Daoy (cell line): ENCODE results near the gene NPRL2. TPM values are rescaled to one million over a fixed set of nuclear protein-coding genes. Genes with fewer than 3 reads are reported as not detected.

Source experiments
- DNase-seq: peaks from one replicate; pipeline ENCODE4 v3.0.0-alpha.2; 2015; ENCODE audit warnings: low read depth
- total RNA-seq: library from RNA; depleted of rRNA; stranded (reverse); fragments of >200 nt; shearing (Covaris generic); gene quantifications from 2 replicates; pipeline ENCODE4 v1.2.3, GENCODE V29; 2014; rRNA removed

The NPRL2 gene
- total RNA-seq, result 14.7 and 20.6 TPM in 2 replicates

DNA sequence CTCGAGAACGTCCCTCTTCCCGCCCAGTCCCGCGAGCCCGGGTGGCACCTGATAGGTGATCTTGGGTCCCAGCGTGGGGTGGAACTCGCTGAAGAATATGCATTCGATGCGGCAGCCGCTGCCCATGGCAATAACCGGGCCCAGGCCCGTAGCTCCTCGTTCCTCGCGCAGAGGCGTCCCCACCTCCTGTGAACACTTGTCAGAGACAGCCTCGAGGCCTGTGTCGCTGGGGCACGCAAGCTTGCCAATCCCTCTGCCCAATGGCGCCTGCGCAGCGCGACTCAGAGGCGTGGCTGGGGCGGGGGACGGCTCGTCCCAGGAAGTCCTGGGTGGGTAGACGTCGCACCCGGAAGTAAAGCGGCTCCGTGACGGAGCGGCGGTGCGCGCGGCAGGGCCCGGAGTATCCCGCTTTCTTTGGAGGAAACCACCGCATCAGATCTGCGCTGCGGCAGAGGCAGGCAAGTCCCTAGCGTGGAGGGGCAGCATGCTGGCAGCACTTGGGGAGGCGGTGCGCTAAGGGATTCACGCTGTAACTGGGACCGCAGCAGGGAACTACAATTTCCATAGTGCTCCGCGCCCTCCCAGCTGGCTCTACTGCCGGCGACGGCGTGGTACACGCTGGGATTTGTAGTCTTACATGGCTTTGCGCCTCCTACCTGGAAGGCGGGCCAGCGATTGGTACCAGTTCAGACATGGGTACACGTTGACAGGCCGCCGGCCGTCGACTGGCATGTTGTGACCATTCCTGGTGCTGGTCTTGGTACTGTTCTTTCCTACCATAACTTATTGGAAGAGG is at the start of gene NPRL2, which contains the start of gene CYB561D2:
Gene NPRL2, minus strand, starts transcription at position 249 of the 796 bp plus-strand sequence. Its CDS starts 123 bp downstream, at position 126.
Gene CYB561D2, plus strand, starts transcription at position 336 of the 796 bp plus-strand sequence. CDS start 572 bp downstream, outside the sequence.
- peak; percentile 96 for DNase-seq

DNA sequence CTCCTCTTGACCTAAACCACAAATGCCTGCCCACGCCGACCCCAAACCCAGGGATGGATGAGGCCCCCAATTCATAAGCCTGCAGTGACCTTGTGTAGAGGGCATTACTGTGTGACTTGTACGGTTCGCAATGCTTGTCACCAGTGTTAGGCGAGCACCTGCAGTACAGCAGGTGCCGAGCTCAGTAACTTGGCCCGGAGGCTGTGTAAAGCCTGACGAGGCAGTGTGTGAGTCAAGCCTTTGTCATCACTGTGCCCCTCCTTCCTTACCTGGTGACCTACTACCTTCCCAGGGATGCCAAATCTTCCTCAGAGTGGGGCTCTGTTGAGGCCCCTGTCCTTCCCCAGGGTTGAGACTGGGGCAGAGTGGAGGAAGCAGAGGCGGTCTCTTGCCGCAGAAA is 45.9 kb upstream of the NPRL2 start:
- no peak for DNase-seq

DNA sequence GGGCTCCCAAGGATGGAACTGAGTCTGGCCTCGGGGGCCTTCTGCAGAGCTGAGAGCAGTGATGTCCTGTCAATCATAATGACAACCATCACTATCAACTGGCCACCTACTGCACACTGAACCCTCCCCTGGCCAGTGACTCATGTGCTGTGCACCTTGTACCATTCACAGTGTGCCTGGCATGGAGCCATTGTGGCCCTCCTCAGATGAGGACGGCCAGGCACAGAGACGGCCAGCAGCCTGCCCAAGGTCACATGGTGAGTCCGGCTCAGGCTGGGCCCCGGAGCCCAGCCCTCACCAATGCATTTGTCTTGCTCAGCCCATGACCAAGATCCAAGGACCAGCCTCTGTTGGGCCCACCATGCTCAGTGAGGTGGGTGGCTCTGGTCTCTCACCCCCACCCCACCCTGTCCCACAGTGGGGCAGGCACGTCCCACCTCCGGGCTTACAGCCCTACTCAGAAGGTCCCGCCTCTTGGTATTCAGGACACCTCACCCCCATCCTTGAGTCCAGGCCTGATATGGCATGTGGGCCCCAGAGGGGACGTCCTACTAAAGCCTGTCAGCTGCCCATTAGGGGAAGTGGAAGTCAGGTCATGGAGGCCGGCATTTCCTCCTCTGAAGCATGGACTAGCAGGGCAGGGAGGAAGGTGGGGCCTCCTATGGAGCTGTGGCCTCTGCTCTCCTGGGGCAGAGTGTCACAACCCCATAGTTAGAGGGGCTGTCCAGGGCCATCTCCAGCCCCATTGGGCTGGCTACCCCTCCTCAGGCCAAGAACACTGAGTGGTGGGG is 44.7 kb upstream of the NPRL2 start:
- DNase-seq, result no peak

DNA sequence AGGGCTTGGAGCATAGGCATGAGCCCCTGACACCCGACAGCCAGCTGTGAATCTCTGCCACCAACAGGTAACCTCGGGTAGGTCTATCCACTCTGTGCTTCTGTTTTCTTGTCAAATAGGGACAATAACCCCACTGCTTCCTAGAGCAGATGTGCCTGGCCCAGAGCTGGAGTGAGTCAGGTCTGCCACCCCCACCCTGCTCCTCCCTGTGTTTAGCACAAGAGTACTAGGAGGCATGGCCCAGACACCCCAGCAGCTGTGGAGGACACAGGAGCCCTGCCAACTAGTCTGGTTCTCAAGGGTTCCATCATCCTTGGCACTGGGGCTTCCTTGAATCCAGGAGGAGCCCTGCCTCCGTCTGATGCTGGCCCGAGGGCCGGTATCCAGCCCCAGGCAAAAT is 42.5 kb upstream of the NPRL2 start:
- DNase-seq, result no peak

DNA sequence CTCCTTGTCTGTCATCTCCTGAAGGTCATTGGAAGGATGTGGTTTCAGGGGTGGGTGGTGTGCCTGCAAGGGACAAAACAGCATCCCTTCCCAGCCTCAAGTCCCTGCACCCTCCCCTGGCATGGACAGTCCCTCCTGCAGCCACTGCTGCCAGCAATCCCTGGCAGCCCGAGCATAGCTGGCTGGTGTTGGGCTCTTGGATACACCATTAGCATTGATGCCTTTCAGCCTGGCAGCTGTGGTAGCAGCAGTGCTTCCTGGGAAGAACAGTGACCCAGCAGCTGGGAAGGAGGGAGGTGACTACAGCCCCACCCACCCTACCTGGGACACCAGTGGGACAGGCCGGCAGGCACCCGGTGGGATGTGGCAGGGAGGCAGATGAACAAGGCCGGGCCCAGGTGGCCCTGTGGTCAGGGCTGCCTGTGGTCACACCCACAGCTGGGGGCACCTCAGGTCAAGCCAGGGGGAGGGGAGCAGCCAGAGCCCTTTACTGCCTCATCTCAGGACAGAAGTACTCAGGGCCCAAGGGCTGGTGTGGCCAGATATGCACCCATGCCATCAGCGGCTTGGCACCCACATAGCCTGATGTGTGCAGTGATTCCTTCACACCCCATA is 41.6 kb upstream of the NPRL2 start:
- no peak for DNase-seq

DNA sequence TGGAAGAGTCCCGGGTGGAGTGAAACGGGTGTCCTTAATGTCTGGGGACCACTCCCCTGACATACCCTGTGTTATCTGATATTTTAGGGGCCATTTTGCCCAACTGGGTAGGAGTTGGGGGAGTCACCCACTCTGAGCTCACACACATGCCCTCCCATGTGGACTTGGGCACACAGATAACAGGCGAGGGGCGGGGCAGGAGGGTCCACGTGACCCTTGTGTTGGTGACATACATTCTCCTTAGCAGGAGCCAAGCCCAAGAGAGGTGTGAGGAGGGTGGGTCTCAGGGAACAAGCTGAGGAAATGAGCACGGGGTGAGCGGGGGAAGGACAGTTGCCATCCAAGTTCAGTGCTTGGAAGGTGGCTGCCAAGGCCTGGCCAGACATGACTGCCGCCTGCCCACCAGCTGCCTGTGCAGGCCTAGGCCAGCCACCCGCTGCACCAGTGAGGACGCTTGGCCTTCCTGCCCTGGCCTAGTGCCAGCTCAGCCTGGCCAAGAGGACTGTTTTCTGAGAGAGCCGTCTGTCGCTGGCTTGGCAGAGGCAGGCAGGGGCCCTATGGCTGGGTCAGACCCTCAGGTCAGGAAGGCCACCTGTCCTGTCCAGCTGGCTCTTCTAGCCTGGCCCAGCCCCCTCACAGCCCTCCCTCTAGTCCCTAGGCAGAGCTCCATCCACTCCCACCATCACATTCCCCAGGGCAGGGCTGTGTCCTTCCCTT is 40.1 kb upstream of the NPRL2 start:
- no peak for DNase-seq

DNA sequence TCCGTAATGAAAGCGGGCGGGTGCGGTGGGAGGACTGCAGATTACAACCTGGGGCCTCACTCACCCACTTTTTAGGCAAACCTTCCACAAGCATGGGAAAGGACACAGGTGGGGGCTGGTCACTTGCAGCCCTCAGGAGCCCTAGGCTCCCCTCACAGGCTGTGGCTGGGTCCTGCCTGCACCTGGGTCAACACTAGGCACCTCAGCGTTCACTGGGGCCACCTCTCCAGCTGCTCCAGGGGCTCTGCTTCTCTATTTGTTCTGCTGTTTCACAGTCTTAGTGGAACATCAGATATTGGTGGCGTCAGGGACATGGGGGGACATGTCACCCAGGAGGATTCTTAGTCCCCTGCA is 38.8 kb upstream of the NPRL2 start:
- DNase-seq, result no peak

DNA sequence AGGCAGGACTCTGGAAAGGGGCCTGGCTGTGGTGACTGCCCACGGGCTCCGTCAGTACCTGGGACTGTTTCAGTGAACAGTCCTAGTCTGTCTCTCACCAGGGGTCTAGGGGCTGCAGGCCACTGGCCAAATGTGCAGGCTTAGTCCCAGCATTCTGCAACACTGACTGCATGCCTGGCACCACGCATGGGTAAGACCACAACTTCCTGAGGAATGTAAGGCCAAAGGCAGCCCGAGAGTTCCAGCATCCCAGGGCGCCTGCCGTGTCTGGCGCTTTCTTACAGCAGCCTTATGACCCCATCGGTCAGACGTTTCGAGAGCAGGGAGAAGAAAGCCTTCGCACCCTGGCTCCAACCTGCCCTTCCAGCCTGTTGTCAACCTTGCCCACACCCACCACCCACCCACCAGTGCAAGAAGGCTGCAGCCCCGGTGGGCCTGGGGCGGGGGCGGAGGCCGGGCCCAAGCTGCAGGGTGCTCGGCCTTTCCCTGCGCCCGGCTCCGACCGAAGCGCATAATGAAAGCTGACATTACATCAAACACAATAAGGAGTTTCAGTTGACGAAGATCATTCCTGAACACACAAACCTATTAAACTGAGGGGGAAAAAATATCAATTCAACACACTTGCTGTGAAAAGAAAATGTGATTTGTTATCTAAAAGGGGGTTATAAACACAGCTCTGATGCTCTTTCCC is 38.3 kb upstream of the NPRL2 start:
- DNase-seq, result peak; percentile 22

DNA sequence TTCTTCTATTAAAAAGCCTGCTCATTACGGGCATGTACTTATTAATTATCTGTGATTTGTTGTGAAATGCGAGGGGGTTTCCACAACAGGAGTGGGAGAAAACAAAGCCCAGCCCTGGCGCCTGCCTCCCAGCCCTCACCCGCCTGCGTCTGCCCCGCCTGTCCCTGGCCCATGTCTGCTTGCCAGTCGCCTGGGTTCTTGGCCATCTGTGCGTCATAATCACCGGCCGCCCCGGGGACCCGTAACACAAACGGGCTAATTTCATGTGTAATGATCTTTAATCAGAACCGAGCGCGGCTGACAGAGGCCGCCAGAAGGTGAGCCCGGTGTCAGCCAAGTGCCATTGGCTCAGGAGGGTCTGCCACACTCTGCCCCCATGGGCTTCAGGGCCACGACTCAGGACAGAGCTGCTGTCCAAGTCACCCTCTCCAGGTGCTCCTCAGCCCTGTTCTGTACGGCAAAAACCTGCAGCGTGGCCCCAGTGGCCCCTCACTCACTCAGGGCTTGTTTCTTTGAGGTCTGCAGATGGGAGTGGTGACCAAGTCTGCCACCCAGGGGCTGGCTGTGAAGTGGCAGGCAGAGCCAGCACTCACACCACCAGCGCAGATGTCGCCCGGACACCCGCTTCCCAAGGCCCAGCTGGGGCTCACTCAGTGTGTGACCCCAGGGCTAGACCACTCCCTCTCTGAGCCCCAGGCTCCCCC is 37.6 kb upstream of the NPRL2 start:
- no peak for DNase-seq

DNA sequence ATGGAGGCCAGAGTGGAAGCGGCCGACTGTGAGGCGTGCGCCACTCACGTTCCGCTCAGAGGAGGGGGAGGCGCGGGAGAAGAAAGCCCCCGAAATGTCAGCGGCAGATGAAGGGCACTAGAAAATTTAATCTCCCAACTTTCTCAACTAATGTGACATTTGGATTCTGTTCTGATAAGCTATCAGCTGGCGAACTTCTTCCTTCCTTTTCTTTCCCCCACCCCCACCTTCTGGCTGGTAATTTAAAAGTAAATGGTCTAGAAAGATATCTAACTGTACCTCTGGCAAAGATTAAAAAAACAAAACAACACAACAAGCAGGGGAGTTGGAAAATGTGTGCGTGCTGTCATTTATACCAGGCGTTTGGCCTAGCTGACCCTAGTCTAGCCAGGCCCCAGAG is 35.2 kb upstream of the NPRL2 start:
- DNase-seq, result no peak

DNA sequence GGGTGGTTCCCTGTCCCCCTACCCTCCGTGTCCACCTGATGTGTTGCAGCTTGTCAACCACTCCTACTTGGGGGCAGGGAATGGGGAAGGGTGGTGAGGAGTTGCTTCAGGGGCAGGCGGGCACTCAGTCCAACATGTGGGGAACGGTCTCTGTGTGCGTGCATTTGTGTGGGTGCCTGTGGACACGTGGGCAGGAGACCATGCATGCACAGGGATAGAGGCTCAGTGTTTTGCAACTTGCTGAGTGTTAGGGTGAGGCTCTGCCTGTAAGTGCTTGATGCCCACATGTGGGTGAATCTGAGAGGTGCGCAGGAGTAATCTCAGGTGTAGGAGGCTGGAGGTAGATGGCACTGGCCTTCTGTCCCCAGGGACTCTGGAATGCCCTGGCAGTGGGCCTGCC is 33.2 kb upstream of the NPRL2 start:
- DNase-seq, result no peak

DNA sequence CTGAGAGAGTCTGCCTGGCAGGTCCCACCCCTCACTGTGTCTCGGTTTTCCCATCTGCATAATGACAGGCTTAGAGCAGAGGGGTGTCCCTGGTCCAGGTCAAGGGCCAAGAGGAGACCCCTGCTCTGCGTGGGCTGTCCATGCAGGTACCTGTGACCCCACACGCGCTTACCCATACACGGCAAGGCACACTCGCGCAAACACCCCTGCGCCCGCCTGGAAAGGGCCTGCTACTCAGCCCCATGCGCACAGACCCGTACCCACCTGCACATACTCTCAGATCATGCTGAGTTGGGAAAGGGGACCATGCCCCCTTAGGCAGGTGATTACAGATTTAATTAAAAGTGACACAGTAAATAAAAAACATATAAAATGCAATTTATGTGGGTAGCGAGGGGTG is 32.1 kb upstream of the NPRL2 start:
- DNase-seq, result no peak

DNA sequence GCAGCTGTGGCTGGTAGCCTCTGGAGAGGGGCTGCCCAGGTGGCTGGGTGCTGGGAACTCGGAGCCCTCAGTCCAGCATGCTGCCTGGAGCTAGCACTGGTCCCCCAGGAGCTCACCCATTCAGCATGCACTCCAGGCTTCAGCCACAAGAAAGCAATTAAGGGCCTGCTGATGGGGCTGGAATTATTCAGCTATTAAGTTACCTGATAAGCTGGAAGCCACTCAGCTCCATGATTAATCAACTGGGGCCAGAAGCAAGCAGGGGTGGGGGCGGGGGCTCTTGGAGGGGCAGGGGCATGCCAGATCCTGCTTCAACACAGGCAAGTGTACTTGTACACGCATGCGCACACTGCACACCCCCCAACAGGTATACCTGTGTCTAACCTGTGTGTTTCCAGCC is 30.8 kb upstream of the NPRL2 start:
- no peak for DNase-seq

DNA sequence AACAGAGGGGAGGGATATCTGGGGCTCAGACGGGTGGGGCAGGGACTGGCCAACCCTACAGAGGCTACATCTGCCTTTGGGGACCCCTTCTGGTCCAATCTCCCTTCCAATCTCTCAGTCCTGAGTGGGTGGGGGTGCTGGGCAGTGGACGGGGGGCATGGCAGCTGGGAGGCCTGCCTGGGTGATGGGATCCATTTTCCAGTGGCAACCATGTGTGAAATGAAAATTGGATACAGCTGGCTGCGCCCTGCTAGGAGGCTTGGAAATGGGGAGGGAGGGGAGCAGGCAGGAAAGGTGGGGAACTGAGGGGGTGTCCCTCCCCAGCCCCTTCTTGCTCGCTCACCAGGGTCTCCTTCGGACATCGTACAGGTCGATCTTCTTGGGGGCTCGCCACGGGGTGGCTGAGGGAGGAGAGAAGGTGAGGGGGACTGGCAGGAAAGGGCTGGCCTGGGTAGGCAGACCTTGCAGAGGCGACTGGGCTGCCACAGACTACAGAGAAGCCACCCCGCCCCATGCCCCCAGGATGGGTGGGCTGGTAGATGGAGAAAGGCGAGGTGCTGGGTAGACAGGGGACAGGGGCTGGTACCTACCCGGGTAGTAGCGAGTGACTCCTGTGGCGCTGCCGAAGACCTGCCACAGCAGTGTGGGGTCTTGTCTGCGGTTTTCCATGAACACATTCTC is 30.0 kb upstream of the NPRL2 start:
- DNase-seq, result no peak

DNA sequence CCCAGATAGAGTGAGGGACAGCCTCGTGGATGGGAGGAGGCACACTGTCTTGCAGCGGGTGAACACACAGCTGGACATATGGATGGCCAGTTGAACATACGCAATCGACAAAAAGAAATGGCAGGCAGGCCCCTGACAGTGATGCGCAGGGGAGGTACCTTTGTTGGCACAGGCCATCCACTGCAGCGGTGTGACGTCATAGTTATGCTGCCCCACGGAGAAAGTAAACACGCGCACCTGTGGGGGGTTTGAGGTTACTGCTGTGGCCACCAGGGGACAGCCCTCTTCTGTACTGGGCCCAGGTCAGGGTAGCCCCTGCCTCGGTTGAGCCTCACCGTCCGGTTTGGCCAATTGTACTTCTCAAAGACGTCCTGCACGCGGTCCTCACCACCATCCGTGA is 28.2 kb upstream of the NPRL2 start:
- DNase-seq, result no peak

DNA sequence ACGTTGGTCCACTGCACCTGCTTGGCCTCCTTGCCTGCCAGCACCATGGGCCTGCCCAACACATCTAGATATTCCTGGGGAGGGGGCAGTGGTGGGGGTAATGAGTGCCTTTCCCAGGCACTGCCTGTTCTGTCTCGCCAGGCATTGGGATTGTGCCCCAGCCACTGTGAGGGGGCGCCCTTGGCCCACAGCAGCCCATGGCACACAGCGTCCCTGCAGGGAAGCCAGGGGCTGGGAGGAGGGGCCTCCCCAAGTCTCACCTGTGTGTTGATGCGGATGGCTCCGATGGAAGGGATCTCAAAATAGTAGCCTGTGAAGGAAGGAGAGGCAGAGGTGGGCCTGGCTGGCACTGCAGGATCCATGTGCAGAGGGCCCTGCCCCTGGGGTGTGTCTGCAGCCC is 27.4 kb upstream of the NPRL2 start:
- DNase-seq, result no peak

DNA sequence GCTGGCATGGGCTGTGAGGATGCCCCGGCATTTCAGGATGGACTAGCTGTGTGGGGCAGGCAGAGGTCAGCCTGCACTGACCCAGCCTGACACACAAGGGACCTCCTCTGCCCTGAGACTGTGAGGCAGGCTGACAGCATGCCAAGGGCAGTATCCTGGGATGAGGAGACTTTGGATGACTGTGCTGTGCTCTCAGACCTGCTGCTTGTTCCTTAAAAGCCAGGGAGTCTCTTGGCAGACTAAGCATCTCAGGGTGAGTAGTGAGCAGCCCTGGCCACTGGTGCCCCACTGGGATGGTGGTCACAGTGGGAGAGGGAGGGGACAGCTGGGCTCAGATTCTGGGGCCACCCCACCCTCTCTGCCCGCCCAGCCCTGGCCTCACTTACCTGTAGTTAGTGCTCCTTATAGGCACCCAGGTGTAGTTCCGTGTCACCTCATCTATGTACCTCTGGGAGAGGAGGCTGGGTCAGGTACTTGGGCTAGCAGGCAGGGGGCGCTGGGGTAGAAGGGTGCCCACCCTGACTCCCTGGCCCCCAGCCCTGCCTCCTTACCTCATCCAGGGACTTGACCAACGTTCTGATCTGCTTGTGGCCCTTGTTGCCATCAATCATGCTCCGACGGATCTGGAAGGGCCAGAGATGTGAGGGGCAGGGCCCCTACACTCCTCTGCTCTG is 24.8 kb upstream of the NPRL2 start:
- DNase-seq, result no peak

DNA sequence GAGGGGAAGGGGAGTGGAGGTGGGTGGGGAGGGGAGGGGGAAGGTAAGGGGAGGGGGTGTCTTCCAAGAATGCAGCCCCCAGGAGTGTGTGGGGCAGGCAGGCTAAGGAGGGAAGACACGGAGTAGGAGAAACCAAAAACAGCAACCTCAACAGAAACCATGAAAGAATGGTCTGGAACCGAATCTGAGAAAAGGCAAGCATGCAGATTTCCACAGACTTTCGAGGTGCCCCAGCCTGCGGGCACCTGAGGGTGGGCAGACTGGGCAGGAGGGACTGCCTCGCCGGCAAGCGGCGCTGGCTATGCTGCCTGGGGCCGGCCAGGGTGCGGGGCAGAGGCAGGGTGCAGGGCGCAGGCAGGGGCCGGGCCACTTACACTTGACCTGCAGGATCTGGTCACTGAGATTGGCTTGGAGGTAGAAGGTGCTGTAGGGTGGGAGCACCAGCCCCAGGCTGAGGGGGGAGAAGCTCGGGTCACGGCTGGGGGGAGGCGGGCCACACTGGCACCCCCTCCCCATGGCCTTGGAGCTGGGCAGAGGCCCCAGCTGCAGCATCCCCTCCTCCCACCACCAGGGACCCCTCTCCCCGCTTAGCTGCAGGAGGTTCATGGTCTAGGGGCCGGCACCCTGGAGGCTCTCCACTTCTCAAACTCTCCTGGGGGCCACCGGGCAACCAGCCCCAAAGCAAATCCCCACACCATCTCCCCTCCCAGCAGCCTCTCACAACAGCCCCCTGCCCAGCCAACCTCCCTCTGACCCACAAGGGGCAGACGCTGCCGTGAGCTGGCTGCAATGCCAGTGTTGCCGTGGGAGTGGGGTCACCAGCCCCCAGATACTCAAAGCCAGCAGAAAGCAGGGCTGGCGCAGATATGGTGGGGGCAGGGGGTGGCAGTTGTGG is 24.0 kb upstream of the NPRL2 start:
- no peak for DNase-seq
